HCT116 (cell line): Measurements from ENCODE around the gene APOL6.

ENCODE experiments used
- CEBPB ChIP-seq: IDR thresholded peaks from 2 replicates; pipeline ENCODE4 v1.6.1; 2012; ENCODE audit warnings: low read depth
- CTCF ChIP-seq, 3 experiments: fragments of 200-600 bp in 1 of 3; sonication (generic) in 1 of 3; IDR thresholded peaks in 2 of 3; conservative IDR thresholded peaks in 1 of 3; 2 replicates each; pipeline ENCODE4 v1.5.1; 2012 to 2017; ENCODE audit warnings: low read depth in 2 of 3, low read length in 2 of 3, antibody characterized with exemption in 1 of 3, borderline replicate concordance in 1 of 3, control low read depth in 1 of 3, mild to moderate bottlenecking in 1 of 3, mixed read lengths in 1 of 3, mixed run types in 1 of 3, moderate library complexity in 1 of 3; ENCODE audit not compliant: insufficient read depth in 1 of 3
- EGR1 ChIP-seq: IDR thresholded peaks from 2 replicates; pipeline ENCODE4 v1.6.1; 2012; ENCODE audit warnings: low read depth
- EZH2 ChIP-seq: fragments of 200-600 bp; sonication (generic); IDR thresholded peaks from 2 replicates; pipeline ENCODE4 v1.6.1; 2017; ENCODE audit warnings: antibody characterized with exemption, mixed run types
- JUND ChIP-seq: IDR thresholded peaks from 2 replicates; pipeline ENCODE4 v1.6.1; 2012
- MAX ChIP-seq: IDR thresholded peaks from 2 replicates; pipeline ENCODE4 v1.6.1; 2012
- POLR2A ChIP-seq: IDR thresholded peaks from 2 replicates; pipeline ENCODE4 v1.7.0; 2011; ENCODE audit warnings: borderline replicate concordance; ENCODE audit not compliant: insufficient read depth, insufficient read length; ENCODE audit errors: extremely low read depth
- POLR2AphosphoS5 ChIP-seq: IDR thresholded peaks from 2 replicates; pipeline ENCODE4 v1.6.1; 2011; ENCODE audit warnings: mild to moderate bottlenecking, low read depth, low read length, moderate library complexity
- REST ChIP-seq: IDR thresholded peaks from 2 replicates; pipeline ENCODE4 v1.6.1; 2012; ENCODE audit warnings: low read depth
- SP1 ChIP-seq: IDR thresholded peaks from 2 replicates; pipeline ENCODE4 v1.6.1; 2012; ENCODE audit warnings: low read depth
- SRF ChIP-seq: IDR thresholded peaks from 2 replicates; pipeline ENCODE4 v1.6.1; 2012; ENCODE audit warnings: low read depth
- TCF7L2 ChIP-seq: IDR thresholded peaks from 2 replicates; pipeline ENCODE4 v1.7.0; 2011; ENCODE audit warnings: borderline replicate concordance, inconsistent platforms; ENCODE audit not compliant: insufficient read depth, insufficient read length; ENCODE audit errors: extremely low read depth
- ZBTB33 ChIP-seq: IDR thresholded peaks from 2 replicates; pipeline ENCODE4 v1.6.1; 2011; ENCODE audit warnings: mild to moderate bottlenecking, low read length, moderate library complexity; ENCODE audit not compliant: insufficient replicate concordance; ENCODE audit errors: extremely low read depth
- ZFX ChIP-seq: fragments of 450-650 bp; IDR thresholded peaks from 2 replicates; pipeline ENCODE4 v1.6.1; 2017

DNA sequence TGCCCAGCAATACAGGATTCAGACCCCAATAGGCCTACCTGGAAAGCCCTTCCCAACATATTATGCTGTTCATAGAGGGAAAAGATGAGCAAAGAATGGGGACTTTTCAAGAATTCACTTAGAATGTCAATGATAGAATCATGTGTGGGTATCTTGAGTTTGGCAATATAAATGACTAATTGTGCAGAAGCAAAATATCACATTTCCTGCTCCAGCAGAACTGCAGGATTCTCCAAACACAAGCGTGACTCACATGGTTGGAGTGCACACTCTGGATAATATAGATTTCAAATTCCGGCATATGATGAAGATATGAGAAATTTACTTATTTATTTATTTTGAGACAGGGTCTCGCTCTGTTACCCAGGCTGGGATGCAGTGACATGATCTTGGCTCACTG lies 56.9 kb downstream of the APOL6 start:
- no peak for TF ChIP-seq SP1
- no peak for TF ChIP-seq ZBTB33
- TF ChIP-seq EZH2: no peak
- no peak for TF ChIP-seq ZFX
- no peak for TF ChIP-seq SRF
- no peak for TF ChIP-seq CTCF (IDR thresholded peaks at IDR 0.05 in 2 of 3, conservative IDR thresholded peaks at IDR 0.05 in 1 of 3; ENCODE audit: borderline replicate concordance in 1 of 3, insufficient read depth in 1 of 3, low read depth in 2 of 3, low read length in 2 of 3)
- TF ChIP-seq JUND: no peak
- TF ChIP-seq POLR2A: no peak
- no peak for TF ChIP-seq POLR2AphosphoS5
- no peak for TF ChIP-seq TCF7L2
- TF ChIP-seq MAX: no peak
- TF ChIP-seq CEBPB: no peak
- TF ChIP-seq EGR1: no peak
- no peak for TF ChIP-seq REST
